ENCODE measurements around the gene ATG7.
"Not testable (repeated sequence)": the region's sequence is repeated elsewhere in the genome, so short reads cannot be mapped to it uniquely, and the experiment has no call there.

ATG7 gene

DNA sequence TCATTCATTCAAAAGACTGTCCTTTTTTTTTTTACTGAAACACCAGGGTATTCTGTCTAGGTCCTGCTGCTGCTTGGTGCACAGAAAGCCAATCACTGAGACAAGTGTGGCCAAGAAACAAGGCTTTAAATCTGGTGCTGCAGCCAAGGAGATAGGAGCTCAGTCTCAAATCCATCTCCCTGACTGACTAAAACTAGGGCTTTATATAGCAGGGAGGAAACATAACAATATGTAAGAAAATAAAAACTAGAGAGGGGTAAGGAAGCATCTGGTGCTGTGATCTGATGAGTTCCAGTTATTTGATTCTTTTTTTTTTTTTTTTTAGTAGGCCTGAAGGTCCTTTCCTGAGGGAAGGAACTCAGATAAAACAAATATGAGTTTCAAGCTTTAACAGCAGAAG, 139.8 kb downstream of the ATG7 start:
- DNase-seq (ENCODE audit: low read depth, low spot score) = no peak
- H3K27ac ChIP-seq = no peak overlapping the region

- H3K27ac ChIP-seq = no peak overlapping the region
- no peak for DNase-seq (ENCODE audit: low read depth, low spot score)
These were observed 140.9 kb downstream of the ATG7 start for GRCh38 chr3:11413071-11413470.

DNA sequence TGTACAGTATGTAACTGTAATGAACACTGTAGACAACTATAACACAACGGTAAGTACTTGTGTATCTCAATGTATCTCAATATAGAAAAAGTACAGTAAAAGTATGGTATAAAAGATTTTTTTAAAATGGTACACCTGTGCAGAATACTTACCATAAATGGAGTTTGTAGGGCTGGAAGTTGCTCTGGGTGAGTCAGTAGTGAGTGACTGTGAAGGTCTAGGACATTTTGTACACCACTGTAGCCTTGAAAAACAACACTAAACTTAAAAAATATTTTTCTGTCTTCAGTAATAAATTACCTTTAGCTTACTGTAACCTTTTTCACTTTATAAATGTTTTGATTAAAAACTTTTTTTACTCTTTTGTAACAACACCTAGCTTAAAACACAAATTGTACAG, 142.9 kb downstream of the ATG7 start:
- no peak overlapping the region for H3K27ac ChIP-seq
- DNase-seq (ENCODE audit: low read depth, low spot score) = no peak

GRCh38 chr3:11420066-11420465, 147.9 kb downstream of the ATG7 start:
- H3K27ac ChIP-seq = no peak overlapping the region
- no peak for DNase-seq (ENCODE audit: low read depth, low spot score)

GRCh38 chr3:11422291-11422690, 150.1 kb downstream of the ATG7 start:
- H3K27ac ChIP-seq = no peak overlapping the region
- DNase-seq (ENCODE audit: low read depth, low spot score) = no peak

DNA sequence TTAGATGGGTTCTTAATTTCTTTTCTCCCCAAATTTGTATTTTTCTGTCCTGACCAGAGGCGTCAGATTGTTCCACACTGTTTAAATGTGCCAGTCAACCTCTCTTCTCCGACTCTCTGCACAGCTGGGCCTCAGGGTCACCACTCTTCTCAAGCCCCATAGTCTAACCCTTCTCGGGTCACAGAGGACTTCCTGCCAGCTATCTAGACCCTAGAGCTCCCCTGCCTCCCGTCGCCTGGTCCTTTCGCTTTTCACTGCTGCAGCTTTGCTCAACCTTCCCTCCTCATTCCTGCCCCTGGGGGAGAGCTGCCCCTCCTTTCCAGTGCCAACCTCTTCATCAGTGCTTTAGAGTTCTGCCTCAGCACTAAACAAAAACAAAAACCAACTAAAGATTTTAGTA, 151.7 kb downstream of the ATG7 start:
- H3K27ac ChIP-seq = no peak overlapping the region
- no peak for DNase-seq (ENCODE audit: low read depth, low spot score)

DNA sequence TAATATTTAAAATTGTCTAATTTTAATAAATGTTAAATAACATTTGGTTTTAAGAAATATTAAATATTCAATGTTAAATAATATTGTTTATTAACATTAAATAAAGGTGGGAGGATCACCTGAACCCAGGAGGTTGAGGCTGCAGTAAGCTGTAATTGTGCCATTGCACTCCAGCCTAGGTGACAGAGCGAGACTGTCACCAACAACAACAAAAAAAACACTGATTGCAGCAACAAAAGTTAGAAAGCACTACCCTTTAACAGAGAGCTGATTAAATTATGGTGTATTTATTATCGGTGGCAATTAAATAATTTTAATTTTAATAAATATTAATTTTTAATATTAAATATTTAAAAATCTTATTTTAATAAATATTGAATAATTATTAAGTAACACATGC, 152.1 kb downstream of the ATG7 start:
- no peak for DNase-seq (ENCODE audit: low read depth, low spot score)
- H3K27ac ChIP-seq = no peak overlapping the region

DNA sequence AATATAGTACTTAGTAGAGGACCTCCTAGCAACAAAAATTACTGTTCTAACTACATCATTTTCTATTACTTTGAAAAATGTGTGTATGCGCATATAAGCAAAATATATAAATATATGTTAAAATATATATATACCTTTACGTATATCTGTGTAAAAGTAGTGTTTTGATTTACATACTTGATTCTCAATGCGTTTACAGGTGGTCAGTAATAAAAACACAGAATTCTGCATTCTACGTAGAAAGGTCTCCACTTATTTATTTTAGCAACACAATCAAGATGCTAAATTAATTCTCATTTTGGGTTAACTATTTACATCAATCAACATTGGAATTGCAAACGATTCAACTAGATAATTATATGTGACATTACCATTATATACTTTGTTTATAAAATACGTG, 158.0 kb downstream of the ATG7 start:
- H3K27ac ChIP-seq = no peak overlapping the region

DNA sequence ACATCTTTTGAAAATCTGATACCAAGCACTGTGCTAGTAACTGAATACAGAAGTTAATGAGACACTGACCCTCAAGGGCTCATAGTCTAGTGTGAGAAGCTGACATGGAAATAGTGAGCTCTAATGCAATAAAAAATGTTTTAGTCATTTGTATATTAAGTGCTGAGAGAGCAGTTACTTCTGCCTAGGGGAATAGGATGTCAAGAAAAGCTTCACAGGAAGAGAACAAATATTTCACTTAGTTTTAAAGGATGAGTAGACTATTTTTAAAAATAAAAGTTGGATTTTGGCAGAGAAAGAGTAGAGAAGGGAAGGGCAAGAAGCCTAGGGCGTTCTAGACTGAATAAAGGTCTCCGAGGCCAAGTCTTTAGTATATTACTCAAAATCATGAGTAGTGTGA, 158.4 kb downstream of the ATG7 start:
- no peak for DNase-seq (ENCODE audit: low read depth, low spot score)
- no peak overlapping the region for H3K27ac ChIP-seq

More for the DNA sequence above, 158.0 kb downstream of the ATG7 start:
- no peak for DNase-seq (ENCODE audit: low read depth, low spot score)

DNA sequence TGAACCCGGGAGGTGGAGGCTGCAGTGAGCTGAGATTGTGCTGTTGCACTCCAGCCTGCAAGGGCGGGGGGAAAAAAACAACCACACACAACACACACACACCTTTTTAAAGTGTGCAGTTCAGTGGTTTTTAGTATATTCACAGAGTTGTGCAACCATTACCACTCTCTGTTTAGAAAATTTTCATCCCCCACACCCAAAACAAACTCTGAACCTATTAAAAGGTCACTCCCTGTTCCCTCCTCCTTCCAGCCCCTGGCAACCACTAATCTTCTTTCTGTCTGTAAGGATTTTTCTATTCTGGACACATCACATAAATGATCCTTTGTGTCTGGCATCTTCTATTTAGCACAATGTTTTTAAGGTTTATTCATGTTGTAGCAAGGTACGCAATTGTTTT, 159.1 kb downstream of the ATG7 start:
- no peak overlapping the region for H3K27ac ChIP-seq
- no peak for DNase-seq (ENCODE audit: low read depth, low spot score)

DNA sequence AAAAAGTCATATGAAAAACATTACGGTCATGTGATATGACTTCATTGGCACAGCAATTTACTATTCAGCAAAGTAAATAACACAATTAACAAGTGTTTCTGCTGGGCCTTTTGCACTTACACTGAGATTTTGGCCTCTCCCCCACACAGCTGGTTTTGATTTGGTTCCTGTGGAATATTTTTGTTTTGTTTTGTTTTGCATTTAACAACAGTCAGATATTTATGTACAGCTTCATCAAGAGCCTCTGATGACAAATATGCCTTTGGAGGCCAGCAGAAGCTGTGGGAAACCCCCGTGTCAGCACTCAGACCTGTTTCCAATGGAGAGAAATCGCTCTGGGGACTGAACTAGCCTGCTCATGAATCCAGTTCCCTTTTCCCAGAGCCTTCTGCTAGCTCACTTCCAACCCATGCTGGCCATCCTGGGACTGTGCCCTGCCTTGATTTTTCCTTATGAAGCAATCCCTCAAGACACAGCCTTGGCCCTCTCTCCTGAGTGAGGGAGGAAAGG, 161.9 kb downstream of the ATG7 start:
- no peak for DNase-seq (ENCODE audit: low read depth, low spot score)
- no peak overlapping the region for H3K27ac ChIP-seq

DNA sequence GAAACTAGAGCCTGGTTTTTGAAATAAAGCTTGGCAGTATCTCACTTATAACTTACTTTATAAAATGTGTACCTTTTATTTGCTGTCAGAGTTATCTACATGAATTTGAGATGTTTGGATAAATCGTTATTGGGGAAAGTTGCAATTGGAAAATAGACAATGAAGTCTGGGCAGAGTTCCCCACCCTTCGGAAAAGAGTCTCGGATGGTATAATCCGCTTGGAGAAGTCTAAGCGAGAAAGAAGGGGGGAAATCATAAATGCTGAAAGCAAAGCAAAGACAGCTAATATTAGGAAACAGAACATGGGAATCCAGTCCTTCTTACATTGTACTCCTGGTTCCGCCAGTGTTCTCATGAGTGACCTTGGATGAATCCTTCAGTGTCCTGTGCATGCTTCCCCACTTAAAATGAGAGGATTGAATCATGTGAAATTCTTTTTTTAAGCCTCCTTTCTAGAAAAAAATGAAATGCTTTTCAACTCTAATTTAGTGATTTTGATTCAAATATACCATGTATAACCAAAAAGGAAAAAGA, 162.4 kb downstream of the ATG7 start:
- H3K27ac ChIP-seq = no peak overlapping the region
- DNase-seq (ENCODE audit: low read depth, low spot score) = no peak

DNA sequence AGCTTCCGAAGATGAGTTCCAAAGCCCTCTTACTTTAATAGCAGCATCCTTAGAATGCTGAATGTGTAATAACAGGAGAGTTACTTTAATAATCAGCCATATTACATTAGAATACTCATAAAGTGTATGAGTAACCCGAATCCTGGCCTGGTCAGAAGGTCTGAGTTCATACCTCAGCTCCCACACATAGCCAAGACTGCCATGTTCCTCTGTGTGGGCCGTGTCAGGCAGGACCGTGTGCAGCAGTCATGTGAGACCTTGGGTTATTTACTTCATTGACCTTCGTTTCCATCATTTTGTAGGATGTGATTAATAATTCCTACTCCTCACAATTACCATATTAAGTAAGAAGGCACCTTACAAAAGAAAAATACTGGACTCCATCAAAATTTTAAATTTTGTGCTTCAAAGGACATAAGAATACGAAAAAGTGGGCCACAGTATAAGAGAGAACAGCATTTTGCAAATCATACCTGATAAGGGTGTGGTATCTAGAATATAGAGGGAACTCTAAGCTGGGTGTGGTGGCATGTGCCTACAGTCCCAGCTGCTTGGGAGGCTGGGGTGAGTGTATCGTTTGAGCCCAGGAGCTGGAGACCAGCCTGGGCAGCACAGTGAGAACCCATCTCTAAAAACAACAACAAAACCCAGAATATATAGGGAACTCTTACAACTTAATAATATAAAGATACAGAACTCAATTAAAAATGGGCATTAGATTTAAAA, 163.4 kb downstream of the ATG7 start:
- DNase-seq (ENCODE audit: low read depth, low spot score) = no peak
- no peak overlapping the region for H3K27ac ChIP-seq

- DNase-seq (ENCODE audit: low read depth, low spot score) = no peak
- H3K27ac ChIP-seq = no peak overlapping the region
These were observed 164.6 kb downstream of the ATG7 start for GRCh38 chr3:11436775-11437174.

DNA sequence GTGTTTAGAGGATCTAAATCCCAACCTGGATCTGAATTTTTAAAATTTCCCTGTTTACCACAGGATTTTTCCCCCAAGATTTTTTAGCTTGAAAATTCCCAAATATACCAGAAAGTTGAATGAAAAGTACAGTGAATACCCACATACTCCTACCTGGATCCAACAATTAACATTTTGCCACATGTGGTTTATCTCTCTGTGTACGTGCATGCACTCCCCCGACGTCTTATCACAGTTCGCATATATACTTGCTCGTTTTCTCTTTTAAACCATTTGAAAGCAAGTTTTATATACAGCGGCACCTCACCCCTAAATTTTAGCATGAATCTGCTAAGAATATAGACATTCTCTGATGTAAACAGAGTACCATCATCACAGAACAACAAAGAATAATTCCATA, 165.3 kb downstream of the ATG7 start:
- DNase-seq (ENCODE audit: low read depth, low spot score) = no peak
- H3K27ac ChIP-seq = no peak overlapping the region

- no peak for DNase-seq (ENCODE audit: low read depth, low spot score)
These were observed 166.4 kb downstream of the ATG7 start for GRCh38 chr3:11438646-11439045.

DNA sequence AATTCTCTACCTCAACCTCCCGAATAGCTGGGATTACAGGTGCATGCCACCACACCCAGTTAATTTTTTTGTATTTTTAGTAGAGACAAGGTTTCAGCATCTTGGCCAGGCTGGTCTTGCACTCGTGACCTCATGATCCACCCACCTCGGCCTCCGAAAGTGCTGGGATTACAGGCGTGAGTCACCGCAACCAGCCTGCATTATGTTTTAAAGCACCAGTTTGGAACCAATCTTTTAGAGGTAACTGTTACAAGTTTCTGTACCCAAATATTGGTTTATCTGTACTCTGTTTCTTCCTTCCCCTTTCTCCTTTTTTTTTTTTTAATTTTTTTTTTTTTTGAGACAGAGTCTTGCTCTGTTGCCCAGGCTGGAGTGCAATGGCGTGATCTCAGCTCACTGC, 169.1 kb downstream of the ATG7 start:
- not testable (repeated sequence) for H3K27ac ChIP-seq; DNase-seq (ENCODE audit: low read depth, low spot score)

More at GRCh38 chr3:11438646-11439045, 166.4 kb downstream of the ATG7 start:
- H3K27ac ChIP-seq = no peak overlapping the region

DNA sequence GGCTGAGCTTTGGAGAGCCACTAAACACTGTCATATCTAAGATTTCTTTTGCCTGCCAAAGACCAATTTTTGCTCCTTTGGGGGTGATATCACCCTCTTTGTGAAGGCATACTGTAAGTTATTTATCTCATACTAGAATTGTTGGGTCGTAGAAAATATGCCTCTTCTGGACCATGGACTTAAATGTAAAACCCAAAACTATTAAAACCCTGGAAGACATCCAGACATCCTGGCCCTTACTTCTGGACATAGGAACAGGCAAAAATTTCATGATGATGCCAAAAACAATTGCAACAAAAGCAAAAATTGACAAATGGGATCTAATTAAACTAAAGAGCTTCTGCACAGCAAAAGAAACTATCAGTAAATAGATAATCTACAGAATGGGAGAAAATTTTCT, 172.2 kb downstream of the ATG7 start:
- DNase-seq (ENCODE audit: low read depth, low spot score) = no peak
- H3K27ac ChIP-seq = no peak overlapping the region

DNA sequence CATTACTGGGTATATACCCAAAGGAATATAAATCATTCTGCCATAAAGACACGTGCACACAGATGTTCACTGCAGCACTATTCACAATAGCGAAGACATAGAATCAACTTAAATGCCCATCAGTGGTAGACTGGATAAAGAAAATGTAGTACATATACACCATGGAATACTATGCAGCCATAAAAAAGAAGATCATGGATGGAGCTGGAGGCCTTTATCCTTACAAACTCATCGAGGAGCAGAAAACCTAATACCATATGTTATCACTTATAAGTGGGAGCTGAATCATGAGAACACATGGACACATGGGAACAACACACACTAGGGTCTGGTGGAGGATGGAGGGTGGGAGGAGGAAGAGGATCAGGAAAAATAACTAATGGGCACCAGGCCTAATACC, 173.0 kb downstream of the ATG7 start:
- not testable (repeated sequence) for H3K27ac ChIP-seq; DNase-seq (ENCODE audit: low read depth, low spot score)

DNA sequence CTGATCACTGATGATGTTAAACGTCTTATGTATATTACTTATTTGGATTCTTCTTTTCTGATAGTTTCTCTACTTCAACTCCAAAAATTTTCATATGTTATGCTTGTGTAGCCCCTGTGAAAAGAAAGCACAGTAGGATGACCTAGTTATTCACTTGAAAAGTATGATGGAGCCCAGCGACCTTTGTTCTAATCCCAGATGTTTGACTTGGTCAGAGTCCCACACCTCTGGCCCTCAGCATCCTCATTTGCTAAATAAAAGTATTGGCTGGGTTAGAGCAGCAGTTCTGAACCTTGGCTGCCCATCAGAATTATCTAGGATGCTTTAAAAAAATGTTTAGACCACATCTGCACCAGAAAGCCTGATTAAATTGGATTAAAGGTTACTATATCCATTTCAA, 173.7 kb downstream of the ATG7 start:
- DNase-seq (ENCODE audit: low read depth, low spot score) = no peak
- no peak overlapping the region for H3K27ac ChIP-seq

DNA sequence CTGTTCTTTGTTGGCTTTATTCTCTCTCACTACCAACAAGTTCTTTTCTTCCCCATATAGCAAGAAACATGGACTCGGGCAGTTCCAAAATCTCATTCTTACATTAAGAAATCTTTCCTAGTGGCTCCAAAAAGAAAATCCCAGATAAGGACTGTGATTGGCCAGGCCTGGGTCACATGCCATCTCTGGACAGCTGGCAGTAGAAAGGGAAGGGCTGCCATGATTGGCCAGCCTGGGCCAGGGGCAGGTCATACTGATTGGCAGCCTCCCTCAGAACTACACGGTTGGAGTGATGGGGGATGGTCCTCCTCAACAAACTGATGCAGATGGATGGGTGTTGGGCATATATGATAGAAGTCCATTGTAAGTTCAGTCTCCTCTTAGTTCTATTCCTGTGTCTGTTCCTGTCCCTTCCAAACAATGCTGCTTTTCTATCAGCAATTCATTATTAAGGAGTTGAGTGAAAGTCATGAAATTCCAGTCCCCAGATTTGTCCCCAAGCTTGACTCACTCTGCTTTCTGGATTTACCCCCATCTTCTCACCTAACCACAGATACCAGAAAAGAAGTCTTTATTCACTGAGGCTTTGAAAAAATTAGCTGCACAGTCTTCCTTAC, 175.5 kb downstream of the ATG7 start:
- no peak overlapping the region for H3K27ac ChIP-seq
- no peak for DNase-seq (ENCODE audit: low read depth, low spot score)

DNA sequence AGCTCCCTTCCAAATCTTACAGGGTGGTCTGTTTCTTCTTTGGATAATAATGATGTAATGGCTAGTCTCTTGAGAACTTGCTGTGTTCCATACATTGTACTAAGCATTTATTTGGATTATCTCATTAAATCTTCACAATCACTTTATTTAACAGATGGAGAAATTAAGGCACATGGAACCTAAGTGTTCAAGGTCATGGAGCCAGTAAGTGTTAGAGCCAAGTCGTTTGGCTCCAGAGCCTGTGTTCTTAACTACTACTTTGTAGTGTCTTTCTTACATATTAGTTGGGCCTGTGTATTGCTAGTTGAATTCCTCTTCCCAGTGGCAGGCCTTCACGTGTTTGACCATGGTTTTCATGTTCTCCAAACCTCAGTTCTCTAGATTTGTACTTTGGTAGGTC, 177.8 kb downstream of the ATG7 start:
- DNase-seq (ENCODE audit: low read depth, low spot score) = no peak
- H3K27ac ChIP-seq = no peak overlapping the region
